Smooth muscle cell (in vitro differentiated cells): ENCODE data around the gene RIMOC1. TPM values are rescaled to one million over a fixed set of nuclear protein-coding genes. Genes with fewer than 3 reads are reported as not detected.
A peak's percentile ranks its signal among the peaks of the same experiment; 100 is the strongest.

Experiments used
- DNase-seq: peaks from one replicate; lab custom pipeline; 2025; ENCODE audit not compliant: unreplicated experiment; lab: John Stamatoyannopoulos, UW
- H2AFZ ChIP-seq: fragments of 200-600 bp; sonication (generic); 2 replicates; pipeline ENCODE4 v1.6.0; 2016; ENCODE audit warnings: antibody characterized with exemption, low read depth, mild to moderate bottlenecking
- H3F3A ChIP-seq: fragments of 200-600 bp; sonication (generic); 2 replicates; pipeline ENCODE4 v1.6.0; 2017; ENCODE audit warnings: antibody characterized with exemption, low read depth
- H3K27ac ChIP-seq: fragments of 200-600 bp; sonication (generic); 2 replicates; pipeline ENCODE4 v1.5.1; 2016; ENCODE audit warnings: low read depth, mild to moderate bottlenecking
- H3K27me3 ChIP-seq: fragments of 200-600 bp; sonication (generic); 2 replicates; pipeline ENCODE4 v1.6.1; 2016; ENCODE audit warnings: low read depth, mild to moderate bottlenecking
- H3K36me3 ChIP-seq: fragments of 200-600 bp; sonication (generic); 2 replicates; pipeline ENCODE4 v1.5.1; 2016; ENCODE audit warnings: low read depth
- H3K4me1 ChIP-seq: fragments of 200-600 bp; sonication (generic); 2 replicates; pipeline ENCODE4 v1.5.1; 2016; ENCODE audit warnings: low read depth
- H3K4me2 ChIP-seq: fragments of 200-600 bp; sonication (generic); 2 replicates; pipeline ENCODE4 v1.6.0; 2016; ENCODE audit warnings: mild to moderate bottlenecking
- H3K4me3 ChIP-seq: fragments of 200-600 bp; sonication (generic); 2 replicates; pipeline ENCODE4 v1.5.1; 2016; ENCODE audit warnings: mild to moderate bottlenecking
- H3K79me2 ChIP-seq: fragments of 200-600 bp; sonication (generic); 2 replicates; pipeline ENCODE4 v1.6.0; 2016; ENCODE audit warnings: low read depth, mild to moderate bottlenecking
- H3K9ac ChIP-seq: fragments of 200-600 bp; sonication (generic); 2 replicates; pipeline ENCODE4 v1.6.0; 2016; ENCODE audit warnings: low read depth
- H3K9me3 ChIP-seq: fragments of 200-600 bp; sonication (generic); replicated peaks from 2 replicates; pipeline ENCODE4 v1.5.1; 2016; ENCODE audit warnings: low read depth
- H4K20me1 ChIP-seq: fragments of 200-600 bp; sonication (generic); 2 replicates; pipeline ENCODE4 v1.6.0; 2016; ENCODE audit warnings: low read depth
- WGBS: methylation state at CpG from one replicate; pipeline ENCODE4 v1.1.7; 2016; ENCODE audit warnings: low lambda C conversion rate; 5-methylcytosine and 5-hydroxymethylcytosine counted together
- polyA plus RNA-seq: library from polyadenylated mRNA; unstranded; fragments of >200 nt; fragmentation: Nextera tagmentation; extraction: Ambion mirVana; gene quantifications from 2 replicates; pipeline ENCODE4 v1.2.1, GENCODE V29; 2016
- total RNA-seq: library from RNA; depleted of rRNA; stranded (reverse); fragments of >200 nt; gene quantifications from 2 replicates; pipeline ENCODE4 v1.2.3, GENCODE V29; 2014
- TF ChIP-seq, protein P1 (sequence below): fragments of 200-600 bp; sonication (generic); IDR thresholded peaks from 2 replicates; pipeline ENCODE4 v1.5.1; 2017; ENCODE audit warnings: borderline replicate concordance, mild to moderate bottlenecking, antibody characterized with exemption; ENCODE audit not compliant: insufficient read depth, poor library complexity, severe bottlenecking

RIMOC1 gene
- total and polyA plus RNA-seq, 2 experiments from 2014 or later = 9.6 to 36.9 TPM

DNA sequence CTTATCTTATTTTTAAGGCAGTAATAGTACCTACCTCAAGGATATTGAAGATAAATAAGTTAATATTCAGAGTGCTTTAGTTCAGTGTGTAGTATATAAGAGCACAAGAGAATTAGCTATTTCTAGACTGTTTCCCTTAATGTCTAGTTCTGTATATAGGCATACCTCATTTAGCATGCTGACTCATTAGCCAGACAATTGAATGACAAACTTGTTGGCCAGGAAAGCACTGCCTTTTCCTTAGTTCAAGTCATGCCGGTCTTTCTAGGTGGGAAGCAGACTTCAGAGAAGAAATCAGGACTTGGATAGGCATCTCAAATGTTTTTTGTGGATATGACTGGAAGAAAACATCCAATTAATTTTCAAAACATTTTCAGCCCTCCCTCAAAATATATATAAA, 17.7 kb downstream of the RIMOC1 start:
- TF ChIP-seq, protein P1, sequence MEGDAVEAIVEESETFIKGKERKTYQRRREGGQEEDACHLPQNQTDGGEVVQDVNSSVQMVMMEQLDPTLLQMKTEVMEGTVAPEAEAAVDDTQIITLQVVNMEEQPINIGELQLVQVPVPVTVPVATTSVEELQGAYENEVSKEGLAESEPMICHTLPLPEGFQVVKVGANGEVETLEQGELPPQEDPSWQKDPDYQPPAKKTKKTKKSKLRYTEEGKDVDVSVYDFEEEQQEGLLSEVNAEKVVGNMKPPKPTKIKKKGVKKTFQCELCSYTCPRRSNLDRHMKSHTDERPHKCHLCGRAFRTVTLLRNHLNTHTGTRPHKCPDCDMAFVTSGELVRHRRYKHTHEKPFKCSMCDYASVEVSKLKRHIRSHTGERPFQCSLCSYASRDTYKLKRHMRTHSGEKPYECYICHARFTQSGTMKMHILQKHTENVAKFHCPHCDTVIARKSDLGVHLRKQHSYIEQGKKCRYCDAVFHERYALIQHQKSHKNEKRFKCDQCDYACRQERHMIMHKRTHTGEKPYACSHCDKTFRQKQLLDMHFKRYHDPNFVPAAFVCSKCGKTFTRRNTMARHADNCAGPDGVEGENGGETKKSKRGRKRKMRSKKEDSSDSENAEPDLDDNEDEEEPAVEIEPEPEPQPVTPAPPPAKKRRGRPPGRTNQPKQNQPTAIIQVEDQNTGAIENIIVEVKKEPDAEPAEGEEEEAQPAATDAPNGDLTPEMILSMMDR = no peak
- Histone ChIP-seq H3K27me3 (no peaks in the 10 kb centered on the region), H3K9me3 (no peaks in the 10 kb centered on the region), H3F3A (no peaks in the 10 kb centered on the region), H3K4me1 (no peaks in the 10 kb centered on the region), H3K4me3 (no peak overlapping the region), H2AFZ (no peak overlapping the region), H3K36me3 (peaks cover 8% of the 10 kb centered on the region), H3K4me2 (peak overlapping the region; percentile 3), H4K20me1 (no peaks in the 10 kb centered on the region), H3K27ac (peak overlapping the region; percentile 73), H3K9ac (no peak overlapping the region), H3K79me2 (no peaks in the 10 kb centered on the region)
- no peak for DNase-seq
- WGBS = 71% methylated on average over 1 of the region's 1 CpG

DNA sequence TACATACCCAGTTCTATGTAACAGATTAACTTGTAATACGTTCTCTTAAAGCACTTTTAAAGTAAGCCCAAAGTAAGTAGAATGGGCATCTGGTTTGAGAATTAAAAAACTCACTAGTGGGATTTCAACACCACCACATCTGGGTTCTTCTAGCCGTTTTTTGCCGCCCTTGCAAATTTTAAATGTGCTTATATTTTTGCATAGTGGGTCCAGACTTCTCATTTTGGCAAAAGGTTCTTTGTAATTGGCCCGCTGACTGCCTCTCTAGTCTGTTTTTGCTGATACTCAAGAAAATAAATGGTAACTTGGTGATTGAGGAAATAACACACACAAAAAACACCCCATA, 20.4 kb downstream of the RIMOC1 start:
- Histone ChIP-seq H2AFZ (peak overlapping the region; percentile 94), H3K79me2 (no peaks in the 10 kb centered on the region), H3K27me3 (no peaks in the 10 kb centered on the region), H3K4me2 (peak overlapping the region; percentile 92), H3F3A (no peaks in the 10 kb centered on the region), H3K27ac (peak overlapping the region; percentile 82), H3K9me3 (no peaks in the 10 kb centered on the region), H3K9ac (peak overlapping the region; percentile 92), H3K4me3 (peak overlapping the region; percentile 73), H4K20me1 (no peaks in the 10 kb centered on the region), H3K4me1 (no peaks in the 10 kb centered on the region), H3K36me3 (no peaks in the 10 kb centered on the region)
- no peak for DNase-seq
- WGBS = 86% methylated on average over 4 of the region's 4 CpGs
- TF ChIP-seq, protein P1 = no peak

DNA sequence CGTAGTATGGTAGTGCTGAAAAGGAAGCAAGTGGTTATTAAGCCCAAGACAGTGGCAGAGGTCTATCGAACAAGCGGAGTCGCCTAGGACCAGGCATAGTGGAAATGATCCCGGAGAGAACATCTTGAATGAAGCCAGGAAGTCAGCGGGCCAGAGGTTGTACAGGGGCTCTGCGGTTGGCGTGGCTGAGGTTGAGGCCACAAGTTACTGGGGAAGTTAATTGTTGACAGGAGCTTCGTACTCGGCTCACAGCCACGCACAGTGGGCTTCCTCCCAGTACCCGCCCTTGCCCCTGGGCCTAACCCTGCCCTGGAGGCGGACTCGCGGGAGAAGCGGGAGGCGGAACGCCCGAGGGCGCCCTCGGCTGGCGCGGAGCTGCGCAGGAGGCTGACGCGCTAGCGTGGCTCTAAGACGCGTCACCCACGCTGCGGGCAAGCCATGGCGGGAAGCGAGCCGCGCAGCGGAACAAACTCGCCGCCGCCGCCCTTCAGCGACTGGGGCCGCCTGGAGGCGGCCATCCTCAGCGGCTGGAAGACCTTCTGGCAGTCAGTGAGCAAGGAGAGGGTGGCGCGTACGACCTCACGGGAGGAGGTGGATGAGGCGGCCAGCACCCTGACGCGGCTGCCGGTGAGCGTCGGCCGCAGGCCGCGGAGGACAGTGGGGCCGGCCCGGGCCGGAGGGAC, 20.9 kb downstream of the RIMOC1 start, which contains the start of gene FBXO4:
Gene FBXO4, plus strand, starts transcription at position 410 of the 683 bp plus-strand sequence. Its CDS starts 29 bp downstream, at position 439.
- Histone ChIP-seq H2AFZ (peak within 1 kb of the TSS; percentile 94), H3K36me3 (no peaks in the 10 kb centered on the region), H4K20me1 (no peaks in the 10 kb centered on the region), H3K27me3 (no peaks in the 10 kb centered on the region), H3K4me3 (peak within 1 kb of the TSS; percentile 73), H3K4me2 (peak within 1 kb of the TSS; percentile 92), H3K4me1 (no peaks in the 10 kb centered on the region), H3K9ac (peak within 1 kb of the TSS; percentile 92), H3K79me2 (no peaks in the 10 kb centered on the region), H3K9me3 (no peaks in the 10 kb centered on the region), H3K27ac (peak within 1 kb of the TSS; percentile 82), H3F3A (no peaks in the 10 kb centered on the region)
- 4% methylated on average over 48 of the region's 60 CpGs for WGBS
- DNase-seq = peak; percentile 52
- TF ChIP-seq, protein P1 = peak; percentile 34

- H2AFZ ChIP-seq = peak overlapping the region; percentile 94
- DNase-seq = no peak
- H3K36me3 ChIP-seq = no peaks in the 10 kb centered on the region
- H3K27ac ChIP-seq = peak overlapping the region; percentile 82
- H3K27me3 ChIP-seq = no peaks in the 10 kb centered on the region
- WGBS = 19% methylated on average over 18 of the region's 18 CpGs
- H3K4me3 ChIP-seq = peak overlapping the region; percentile 73
- no peaks in the 10 kb centered on the region for H3K4me1 ChIP-seq
- TF ChIP-seq, protein P1 = no peak
- no peaks in the 10 kb centered on the region for H3K9me3 ChIP-seq
- H3K9ac ChIP-seq = peak overlapping the region; percentile 92
- no peaks in the 10 kb centered on the region for H3K79me2 ChIP-seq
- H3F3A ChIP-seq = no peaks in the 10 kb centered on the region
- H3K4me2 ChIP-seq = peak overlapping the region; percentile 92
- no peaks in the 10 kb centered on the region for H4K20me1 ChIP-seq
Observed at GRCh38 chr5:41925555-41925951, 21.4 kb downstream of the RIMOC1 start.
